ENCODE data around the gene PNMA6F.

GRCh38 chrX:153302796-153303195 is 18.8 kb downstream of the PNMA6F start:
- TF ChIP-seq, protein P1, sequence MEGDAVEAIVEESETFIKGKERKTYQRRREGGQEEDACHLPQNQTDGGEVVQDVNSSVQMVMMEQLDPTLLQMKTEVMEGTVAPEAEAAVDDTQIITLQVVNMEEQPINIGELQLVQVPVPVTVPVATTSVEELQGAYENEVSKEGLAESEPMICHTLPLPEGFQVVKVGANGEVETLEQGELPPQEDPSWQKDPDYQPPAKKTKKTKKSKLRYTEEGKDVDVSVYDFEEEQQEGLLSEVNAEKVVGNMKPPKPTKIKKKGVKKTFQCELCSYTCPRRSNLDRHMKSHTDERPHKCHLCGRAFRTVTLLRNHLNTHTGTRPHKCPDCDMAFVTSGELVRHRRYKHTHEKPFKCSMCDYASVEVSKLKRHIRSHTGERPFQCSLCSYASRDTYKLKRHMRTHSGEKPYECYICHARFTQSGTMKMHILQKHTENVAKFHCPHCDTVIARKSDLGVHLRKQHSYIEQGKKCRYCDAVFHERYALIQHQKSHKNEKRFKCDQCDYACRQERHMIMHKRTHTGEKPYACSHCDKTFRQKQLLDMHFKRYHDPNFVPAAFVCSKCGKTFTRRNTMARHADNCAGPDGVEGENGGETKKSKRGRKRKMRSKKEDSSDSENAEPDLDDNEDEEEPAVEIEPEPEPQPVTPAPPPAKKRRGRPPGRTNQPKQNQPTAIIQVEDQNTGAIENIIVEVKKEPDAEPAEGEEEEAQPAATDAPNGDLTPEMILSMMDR (IDR thresholded peaks at IDR 0.05; ENCODE audit: insufficient read depth, low read depth, low read length), result no peak
- no peak for TF ChIP-seq EZH2 (IDR thresholded peaks at IDR 0.05; ENCODE audit: insufficient read depth, low read length)

Data from astrocyte (in vitro differentiated cells and primary cell).